PC-3 (cell line): Measurements from ENCODE around the gene AFF1.

Experiments
- CTCF ChIP-seq: fragments of 300-600 bp; sonication (generic); conservative IDR thresholded peaks from 2 replicates; pipeline ENCODE4 v1.5.1; 2017; ENCODE audit warnings: antibody characterized with exemption, low read depth, mild to moderate bottlenecking, low read length
- EZH2 ChIP-seq: fragments of 300-600 bp; sonication (generic); IDR thresholded peaks from one replicate; pipeline ENCODE4 v1.6.1; 2017; ENCODE audit warnings: antibody characterized with exemption, mild to moderate bottlenecking, low read length; ENCODE audit not compliant: unreplicated experiment
- EZH2phosphoT487 ChIP-seq: fragments of 300-600 bp; sonication (generic); IDR thresholded peaks from 2 replicates; pipeline ENCODE4 v1.6.1; 2018; ENCODE audit warnings: mild to moderate bottlenecking, antibody characterized with exemption, low read length, borderline replicate concordance

- TF ChIP-seq CTCF (no peak), EZH2 (no peak), EZH2phosphoT487 (no peak)
These were observed 23.8 kb upstream of the AFF1 start for GRCh38 chr4:86910820-86911684.
